ENCODE data around the gene ARTN.

The ARTN gene

GRCh38 chr1:43978551-43979260 is 45.1 kb downstream of the ARTN start, which contains the start of gene B4GALT2:
Gene B4GALT2, plus strand, starts transcription at chr1:43979210. Its CDS starts 1,951 bp downstream, at chr1:43981161.
- intact Hi-C loops (cut with DNase I) = no loop called here
- DNase-seq = peak in 36 of 42 donors; percentile 45 to 83 (median 67)

GRCh38 chr1:43979261-43979527 is 45.6 kb downstream of the ARTN start:
- DNase-seq = no peak
- intact Hi-C loops (cut with DNase I) = no loop called here

GRCh38 chr1:43979528-43980254 is 46.1 kb downstream of the ARTN start:
- intact Hi-C loops (cut with DNase I) = no loop called here
- peak in 23 of 42 donors; percentile 18 to 69 (median 43) for DNase-seq

- intact Hi-C loops (cut with DNase I) = no loop called here
- DNase-seq = no peak
These were observed 46.9 kb downstream of the ARTN start for GRCh38 chr1:43980255-43981134.

- intact Hi-C loops (cut with DNase I) = no loop called here
- DNase-seq = no peak
These were observed 47.5 kb downstream of the ARTN start for GRCh38 chr1:43981135-43981491.

GRCh38 chr1:43981636-43982035 is 48.0 kb downstream of the ARTN start:
- intact Hi-C loops (cut with DNase I) = no loop called here
- no peak for DNase-seq

- no peak for DNase-seq
- intact Hi-C loops (cut with DNase I) = no loop called here
These were observed 48.6 kb downstream of the ARTN start for GRCh38 chr1:43982241-43982640.

- intact Hi-C loops (cut with DNase I) = no loop called here
- DNase-seq = no peak
These were observed 49.2 kb downstream of the ARTN start for GRCh38 chr1:43982808-43983207.

- no peak for DNase-seq
- intact Hi-C loops (cut with DNase I) = no loop called here
These were observed 49.8 kb downstream of the ARTN start for GRCh38 chr1:43983253-43983899.

- no peak for DNase-seq
- intact Hi-C loops (cut with DNase I) = no loop called here
These were observed 51.3 kb downstream of the ARTN start for GRCh38 chr1:43984855-43985254.

- DNase-seq = no peak
- intact Hi-C loops (cut with DNase I) = no loop called here
These were observed 52.5 kb downstream of the ARTN start for GRCh38 chr1:43985984-43986595.

GRCh38 chr1:43986712-43987111 is 53.1 kb downstream of the ARTN start:
- intact Hi-C loops (cut with DNase I) = no loop called here
- no peak for DNase-seq

All from head of caudate nucleus (tissue), 42 donors.